Measurements from ENCODE around the gene GSTM3. TPM values are rescaled to one million over a fixed set of nuclear protein-coding genes. Genes with fewer than 3 reads are reported as not detected.
"Not testable (repeated sequence)": the region's sequence is repeated elsewhere in the genome, so short reads cannot be mapped to it uniquely, and the experiment has no call there.

The GSTM3 gene
- total RNA-seq, 1 donor from 2014 or later = 26.1 TPM

DNA sequence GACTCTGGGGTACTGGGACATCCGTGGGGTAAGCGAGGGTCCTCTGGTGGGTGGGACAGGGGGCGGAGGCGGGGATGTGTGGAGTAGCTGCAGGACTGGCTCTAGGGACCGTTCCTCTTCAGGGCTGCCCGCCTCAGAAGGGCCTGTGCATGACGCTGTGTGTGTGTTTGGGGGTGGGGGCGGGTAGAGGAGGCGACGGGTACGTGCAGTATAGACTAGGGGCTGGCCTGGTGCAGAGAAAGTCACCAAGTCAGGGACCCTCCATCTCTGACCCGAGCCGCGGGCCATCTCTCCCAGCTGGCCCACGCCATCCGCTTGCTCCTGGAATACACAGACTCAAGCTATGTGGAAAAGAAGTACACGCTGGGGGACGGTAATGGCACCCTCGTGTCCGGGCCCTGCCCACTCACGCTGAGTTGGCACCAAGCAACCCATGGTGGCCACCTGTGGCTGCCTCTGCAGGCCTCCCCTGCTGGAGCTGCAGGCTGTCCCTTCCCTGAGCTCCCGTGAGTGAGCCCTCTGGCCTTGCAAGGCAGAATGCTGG lies 28.4 kb downstream of the GSTM3 start:
- Histone ChIP-seq H3K4me1 (ENCODE audit: insufficient read depth, low read length) (peaks cover 2% of the 10 kb centered on the region), H3K36me3 (ENCODE audit: insufficient read depth, low read length) (no peaks in the 10 kb centered on the region), H3K27ac (ENCODE audit: low read depth, low read length) (no peak overlapping the region), H3K9ac (ENCODE audit: low read length) (no peak overlapping the region), H3K4me3 (ENCODE audit: insufficient read depth, low read depth, low read length) (no peak overlapping the region), H4K20me1 (ENCODE audit: insufficient read depth, low read length) (no peaks in the 10 kb centered on the region), H3K4me2 (ENCODE audit: low read length) (peak overlapping the region; percentile 72), H3K27me3 (ENCODE audit: insufficient read depth, low read length) (no peaks in the 10 kb centered on the region), H3K79me2 (ENCODE audit: insufficient read depth, low read length) (no peaks in the 10 kb centered on the region), H3K9me3 (ENCODE audit: insufficient read depth, low read depth, low read length) (no peaks in the 10 kb centered on the region), H2AFZ (ENCODE audit: low read depth, low read length) (peak overlapping the region; percentile 69)
- Mint-ChIP-seq H3K4me1 (ENCODE audit: low read depth, unreplicated experiment) (no peaks in the 10 kb centered on the region), H3K4me3 (ENCODE audit: unreplicated experiment) (no peak overlapping the region), H3K27ac (ENCODE audit: unreplicated experiment) (no peak overlapping the region), H3K9me3 (ENCODE audit: unreplicated experiment) (peaks cover 13% of the 10 kb centered on the region), H3K36me3 (ENCODE audit: low read depth, unreplicated experiment) (no peaks in the 10 kb centered on the region), H3K27me3 (ENCODE audit: low read depth, unreplicated experiment) (peaks cover 42% of the 10 kb centered on the region)
- FAIRE-seq = no peak
- DNase-seq (ENCODE audit: low read depth) = no peak
- no peak for TF ChIP-seq EZH2 (IDR thresholded peaks at IDR 0.05; ENCODE audit: insufficient read depth, low read length)
- TF ChIP-seq, protein P1, sequence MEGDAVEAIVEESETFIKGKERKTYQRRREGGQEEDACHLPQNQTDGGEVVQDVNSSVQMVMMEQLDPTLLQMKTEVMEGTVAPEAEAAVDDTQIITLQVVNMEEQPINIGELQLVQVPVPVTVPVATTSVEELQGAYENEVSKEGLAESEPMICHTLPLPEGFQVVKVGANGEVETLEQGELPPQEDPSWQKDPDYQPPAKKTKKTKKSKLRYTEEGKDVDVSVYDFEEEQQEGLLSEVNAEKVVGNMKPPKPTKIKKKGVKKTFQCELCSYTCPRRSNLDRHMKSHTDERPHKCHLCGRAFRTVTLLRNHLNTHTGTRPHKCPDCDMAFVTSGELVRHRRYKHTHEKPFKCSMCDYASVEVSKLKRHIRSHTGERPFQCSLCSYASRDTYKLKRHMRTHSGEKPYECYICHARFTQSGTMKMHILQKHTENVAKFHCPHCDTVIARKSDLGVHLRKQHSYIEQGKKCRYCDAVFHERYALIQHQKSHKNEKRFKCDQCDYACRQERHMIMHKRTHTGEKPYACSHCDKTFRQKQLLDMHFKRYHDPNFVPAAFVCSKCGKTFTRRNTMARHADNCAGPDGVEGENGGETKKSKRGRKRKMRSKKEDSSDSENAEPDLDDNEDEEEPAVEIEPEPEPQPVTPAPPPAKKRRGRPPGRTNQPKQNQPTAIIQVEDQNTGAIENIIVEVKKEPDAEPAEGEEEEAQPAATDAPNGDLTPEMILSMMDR (IDR thresholded peaks at IDR 0.05; ENCODE audit: insufficient read depth, low read depth, low read length) = no peak

DNA sequence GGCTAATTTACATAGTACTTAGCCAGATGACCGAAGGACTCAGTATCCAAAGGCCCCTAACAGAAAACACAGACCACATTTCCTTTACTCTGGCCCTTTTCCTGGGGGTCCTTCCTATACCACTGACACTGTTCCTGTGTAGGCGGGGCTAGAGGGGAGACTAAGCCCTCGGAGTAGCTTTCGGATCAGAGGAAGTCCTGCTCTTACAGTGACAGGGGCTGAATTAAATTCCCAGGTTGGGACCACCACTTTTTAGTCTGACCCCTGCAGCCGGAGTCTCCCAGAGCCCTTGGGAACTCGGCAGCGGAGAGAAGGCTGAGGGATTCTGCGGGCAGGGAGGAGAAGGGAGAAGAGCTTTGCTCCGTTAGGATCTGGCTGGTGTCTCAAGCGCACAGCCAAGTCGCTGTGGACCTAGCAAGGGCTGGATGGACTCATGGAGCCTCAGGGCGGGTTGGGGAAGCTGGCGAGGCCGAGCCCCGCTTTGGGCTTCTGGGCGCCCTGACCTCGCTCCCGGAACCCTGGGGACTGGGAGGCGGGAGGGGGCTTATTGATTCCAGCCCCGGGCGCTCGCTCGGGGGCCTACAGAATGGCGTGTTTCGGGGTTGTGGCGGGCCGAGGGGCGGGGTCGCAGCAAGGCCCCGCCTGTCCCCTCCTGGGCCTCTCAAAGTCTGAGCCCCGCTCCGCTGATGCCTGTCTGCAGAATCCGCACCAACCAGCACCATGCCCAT lies 29.1 kb downstream of the GSTM3 start, which contains the start of gene GSTM5:
TSS of gene GSTM5 (plus strand) at position 659 of the 728 bp plus-strand sequence. CDS start at position 721, 62 bp downstream.
- Histone ChIP-seq H3K9ac (ENCODE audit: low read length) (peak within 1 kb of the TSS; percentile 23), H2AFZ (ENCODE audit: low read depth, low read length) (peak within 1 kb of the TSS; percentile 69), H3K4me2 (ENCODE audit: low read length) (peak within 1 kb of the TSS; percentile 72)
- not testable (repeated sequence) for H3K36me3 Mint-ChIP-seq (ENCODE audit: low read depth, unreplicated experiment); H4K20me1 ChIP-seq (ENCODE audit: insufficient read depth, low read length); FAIRE-seq; H3K9me3 ChIP-seq (ENCODE audit: insufficient read depth, low read depth, low read length); H3K27me3 ChIP-seq (ENCODE audit: insufficient read depth, low read length); H3K4me3 Mint-ChIP-seq (ENCODE audit: unreplicated experiment); H3K4me3 ChIP-seq (ENCODE audit: insufficient read depth, low read depth, low read length); H3K4me1 Mint-ChIP-seq (ENCODE audit: low read depth, unreplicated experiment); H3K27ac Mint-ChIP-seq (ENCODE audit: unreplicated experiment); H3K36me3 ChIP-seq (ENCODE audit: insufficient read depth, low read length); H3K27ac ChIP-seq (ENCODE audit: low read depth, low read length); DNase-seq (ENCODE audit: low read depth); H3K79me2 ChIP-seq (ENCODE audit: insufficient read depth, low read length); H3K4me1 ChIP-seq (ENCODE audit: insufficient read depth, low read length)
- Mint-ChIP-seq H3K9me3 (ENCODE audit: unreplicated experiment) (peaks cover 15% of the 10 kb centered on the region), H3K27me3 (ENCODE audit: low read depth, unreplicated experiment) (peaks cover 39% of the 10 kb centered on the region)

DNA sequence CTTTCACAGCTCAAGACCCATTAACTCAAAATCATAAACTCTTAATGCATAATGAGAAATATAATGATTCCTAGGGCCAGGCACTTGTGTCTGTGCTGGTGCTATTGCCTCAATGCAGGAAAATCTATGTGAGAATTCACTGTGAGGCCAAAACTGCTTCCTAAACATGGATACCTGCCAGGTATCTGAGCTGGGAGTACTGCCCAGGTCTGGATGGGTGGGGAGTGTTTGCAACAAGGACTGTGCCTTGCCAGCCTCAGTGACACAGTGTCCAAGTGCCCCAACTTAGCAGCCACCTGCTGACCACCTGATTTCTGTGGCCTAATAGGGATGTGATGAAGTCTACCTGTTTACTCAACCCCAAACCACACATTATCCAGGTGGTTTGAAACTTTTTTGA lies 31.0 kb downstream of the GSTM3 start:
- not testable (repeated sequence) for H3K79me2 ChIP-seq (ENCODE audit: insufficient read depth, low read length); DNase-seq (ENCODE audit: low read depth); H3K4me3 Mint-ChIP-seq (ENCODE audit: unreplicated experiment); H3K9me3 ChIP-seq (ENCODE audit: insufficient read depth, low read depth, low read length); H3K27ac Mint-ChIP-seq (ENCODE audit: unreplicated experiment); H3K4me1 Mint-ChIP-seq (ENCODE audit: low read depth, unreplicated experiment); H3K4me2 ChIP-seq (ENCODE audit: low read length); H3K36me3 Mint-ChIP-seq (ENCODE audit: low read depth, unreplicated experiment); H3K4me3 ChIP-seq (ENCODE audit: insufficient read depth, low read depth, low read length); H3K27ac ChIP-seq (ENCODE audit: low read depth, low read length); H3K27me3 ChIP-seq (ENCODE audit: insufficient read depth, low read length); H2AFZ ChIP-seq (ENCODE audit: low read depth, low read length); H4K20me1 ChIP-seq (ENCODE audit: insufficient read depth, low read length); H3K9ac ChIP-seq (ENCODE audit: low read length); H3K4me1 ChIP-seq (ENCODE audit: insufficient read depth, low read length); H3K36me3 ChIP-seq (ENCODE audit: insufficient read depth, low read length); FAIRE-seq
- Mint-ChIP-seq H3K9me3 (ENCODE audit: unreplicated experiment) (peaks cover 19% of the 10 kb centered on the region), H3K27me3 (ENCODE audit: low read depth, unreplicated experiment) (peaks cover 21% of the 10 kb centered on the region)

DNA sequence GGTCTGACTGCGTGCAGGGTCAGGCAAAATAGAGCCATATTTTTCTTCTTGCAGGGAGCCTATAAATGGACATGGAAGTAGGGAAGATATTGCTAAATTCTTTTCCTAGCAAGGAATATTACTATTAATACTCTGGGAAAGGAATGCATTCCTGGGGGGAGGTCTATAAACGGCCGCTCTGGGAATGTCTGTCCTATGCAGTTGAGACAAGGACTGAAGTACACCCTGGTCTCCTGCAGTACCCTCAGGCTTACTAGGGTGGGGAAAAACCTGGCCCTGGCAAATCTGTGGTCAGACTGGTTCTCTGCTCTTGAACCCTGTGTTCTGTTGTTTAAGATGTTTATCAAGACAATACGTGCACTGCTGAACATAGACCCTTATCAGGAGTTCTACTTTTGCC lies 31.9 kb downstream of the GSTM3 start:
- not testable (repeated sequence) for H3K36me3 ChIP-seq (ENCODE audit: insufficient read depth, low read length); H3K4me2 ChIP-seq (ENCODE audit: low read length); H3K4me3 ChIP-seq (ENCODE audit: insufficient read depth, low read depth, low read length); H3K36me3 Mint-ChIP-seq (ENCODE audit: low read depth, unreplicated experiment); H2AFZ ChIP-seq (ENCODE audit: low read depth, low read length); H3K9ac ChIP-seq (ENCODE audit: low read length); H3K9me3 ChIP-seq (ENCODE audit: insufficient read depth, low read depth, low read length); H3K4me3 Mint-ChIP-seq (ENCODE audit: unreplicated experiment); H3K4me1 Mint-ChIP-seq (ENCODE audit: low read depth, unreplicated experiment); H3K27ac ChIP-seq (ENCODE audit: low read depth, low read length); DNase-seq (ENCODE audit: low read depth); H3K4me1 ChIP-seq (ENCODE audit: insufficient read depth, low read length); H3K27ac Mint-ChIP-seq (ENCODE audit: unreplicated experiment); H4K20me1 ChIP-seq (ENCODE audit: insufficient read depth, low read length); H3K79me2 ChIP-seq (ENCODE audit: insufficient read depth, low read length); H3K27me3 ChIP-seq (ENCODE audit: insufficient read depth, low read length); FAIRE-seq
- peaks cover 12% of the 10 kb centered on the region for H3K27me3 Mint-ChIP-seq (ENCODE audit: low read depth, unreplicated experiment)
- peaks cover 27% of the 10 kb centered on the region for H3K9me3 Mint-ChIP-seq (ENCODE audit: unreplicated experiment)

Data from astrocyte (in vitro differentiated cells and primary cell).